Measurements from ENCODE around the gene MVB12A. TPM values are rescaled to one million over a fixed set of nuclear protein-coding genes. Genes with fewer than 3 reads are reported as not detected.
A peak's percentile ranks its signal among the peaks of the same experiment; 100 is the strongest.

MVB12A gene
- total and polyA plus RNA-seq, 9 of the 15 experiments (the other 6 are each of a cell fraction or from before 2014, with no cell fraction given), result 1.2 to 46.2 (median 22.4) TPM

- no peak overlapping the region for H2AFZ ChIP-seq (ENCODE audit: low read depth, low read length)
- H3K9ac ChIP-seq (ENCODE audit: insufficient read depth in 1 of 2, low read depth in 2 of 2, low read length in 2 of 2), result peak overlapping the region; percentile 41 to 93; a peak in 3 of 4 replicates
- H3K36me3 ChIP-seq (ENCODE audit: control insufficient read depth, insufficient read depth, low read length), result peaks cover 34% of the 10 kb centered on the region; the same call in 2 of the 3 replicates
- ChIA-PET POLR2A (interaction anchor here (0.5 to 1.0 kb wide), 4 partner anchors 16 to 924 kb away, joined by 3 read pairs; partner anchors contain the start of gene MVB12A), CTCF (ENCODE audit: low intra/inter-chr PET ratio) (no interaction called here)
- no peaks in the 10 kb centered on the region for H3K9me1 ChIP-seq (ENCODE audit: control insufficient read depth, insufficient read depth, low read length)
- in situ Hi-C loops (cut with MboI), result no loop called here
- 0 out of 2 replicates have a peak, but pooled peaks cover 3% of the 10 kb centered on the region for H4K20me1 ChIP-seq (replicated peaks; ENCODE audit: control insufficient read depth, insufficient read depth, low read length)
- peak overlapping the region; percentile 69; the same call in 2 of the 3 replicates for H3K27ac ChIP-seq (ENCODE audit: extremely low read depth, low read depth, low read length)
- peak overlapping the region; percentile 92 for H3K4me2 ChIP-seq (ENCODE audit: insufficient read depth, low read length)
- ATAC-seq, result peak; percentile 62
- H3K79me2 ChIP-seq (ENCODE audit: control insufficient read depth, insufficient read depth, low read length), result peaks cover 62% of the 10 kb centered on the region
- no peaks in the 10 kb centered on the region for H3K9me3 ChIP-seq (replicated peaks; ENCODE audit: control insufficient read depth, insufficient read depth, low read depth, low read length)
- intact Hi-C loops (cut with micrococcal nuclease), result no loop called here
- peak; percentile 46 for FAIRE-seq
- peak; percentile 67 to 98 (median 97) for DNase-seq (ENCODE audit: extremely low read depth in 1 of 4, low spot score in 3 of 4)
- BruUV-seq (replicated peaks), result TSS peak; percentile 55
- peak overlapping the region; percentile 53 for H3K4me3 ChIP-seq
- peaks cover 21 to 44% of the 10 kb centered on the region in 2 experiments; a peak in 4 of 5 replicates for H3K4me1 ChIP-seq (replicated peaks in 1 of 2; ENCODE audit: control insufficient read depth in 2 of 2, insufficient read depth in 2 of 2, low read length in 2 of 2)
- WGBS (ENCODE audit: insufficient coverage, low coverage, missing lambda C conversion rate), result 18% methylated on average over 16 of the region's 36 CpGs
- no peaks in the 10 kb centered on the region for H3K27me3 ChIP-seq (ENCODE audit: control insufficient read depth in 2 of 2, insufficient read depth in 2 of 2, low read length in 2 of 2)
- TF ChIP-seq ZC3H4 (CRISPR knock-in tag; IDR thresholded peaks at IDR 0.05; ENCODE audit: borderline replicate concordance) (0 out of 2 replicates have a peak, but pooled peaks have one; percentile 21), HMG20B (CRISPR knock-in tag; IDR thresholded peaks at IDR 0.05) (no peak), ARID4B (CRISPR knock-in tag; IDR thresholded peaks at IDR 0.05) (no peak), PHTF2 (CRISPR knock-in tag; IDR thresholded peaks at IDR 0.05) (peak; percentile 35; the same call in 1 of the 2 replicates), SFPQ (IDR thresholded peaks at IDR 0.05; ENCODE audit: low read depth, low read length) (no peak), NFIC (IDR thresholded peaks at IDR 0.05) (peak; percentile 88), ZNF165 (CRISPR knock-in tag; IDR thresholded peaks at IDR 0.05; ENCODE audit: borderline replicate concordance) (no peak), FOXJ2 (tag; IDR thresholded peaks at IDR 0.05) (0 out of 2 replicates have a peak, but pooled peaks have one; percentile 30), NR2C2 (CRISPR knock-in tag; IDR thresholded peaks at IDR 0.05) (0 out of 2 replicates have a peak, but pooled peaks have one; percentile 23), NR2C2 (tag; IDR thresholded peaks at IDR 0.05) (no peak), SP1 (CRISPR knock-in tag; IDR thresholded peaks at IDR 0.05) (peak; percentile 69)
- TF ChIP-seq, protein P1, sequence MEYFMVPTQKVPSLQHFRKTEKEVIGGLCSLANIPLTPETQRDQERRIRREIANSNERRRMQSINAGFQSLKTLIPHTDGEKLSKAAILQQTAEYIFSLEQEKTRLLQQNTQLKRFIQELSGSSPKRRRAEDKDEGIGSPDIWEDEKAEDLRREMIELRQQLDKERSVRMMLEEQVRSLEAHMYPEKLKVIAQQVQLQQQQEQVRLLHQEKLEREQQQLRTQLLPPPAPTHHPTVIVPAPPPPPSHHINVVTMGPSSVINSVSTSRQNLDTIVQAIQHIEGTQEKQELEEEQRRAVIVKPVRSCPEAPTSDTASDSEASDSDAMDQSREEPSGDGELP (CRISPR knock-in tag; IDR thresholded peaks at IDR 0.05; ENCODE audit: borderline replicate concordance), result peak; percentile 51; the same call in 1 of the 2 replicates
These were observed 16.6 kb upstream of the MVB12A start for GRCh38 chr19:17402982-17403855.
